HCT116 (cell line): ENCODE measurements around the gene C1orf35. TPM values are rescaled to one million over a fixed set of nuclear protein-coding genes. Genes with fewer than 3 reads are reported as not detected.

Experiments
- ATAC-seq: fragments of 200-7000 bp; cut with Tn5 transposase; 2 replicates; pipeline ENCODE4 v1.9.1; 2020; ENCODE audit warnings: mild to moderate bottlenecking, moderate library complexity
- BruUV-seq: library from RNA; stranded (reverse); fragments of 400-500 nt; replicated peaks from 2 replicates; lab custom pipeline; 2021; lab: Mats Ljungman, UMichigan
- CTCF ChIA-PET: fragments of 300-600 bp; sonication (Branson Sonifier 250); formaldehyde crosslinking; loops from one replicate; lab custom pipeline; 2021; ENCODE audit warnings: antibody characterized with exemption; lab: Charles Lee
- POLR2A ChIA-PET: fragments of 300-600, 350-600 bp; sonication (Branson Sonifier 250); formaldehyde crosslinking; loops from one replicate; lab custom pipeline; 2021; ENCODE audit warnings: antibody characterized with exemption; lab: Charles Lee
- RAD21 ChIA-PET, 2 experiments: fragments of 300-600 bp; sonication (Branson Sonifier 250); formaldehyde crosslinking; loops; one replicate each; lab custom pipeline; 2023; ENCODE audit warnings: low total read pairs in 2 of 2; ENCODE audit not compliant: uncharacterized antibody in 2 of 2, unreplicated experiment in 2 of 2, low non-redundant PET in 1 of 2; lab: Charles Lee
- DNase-seq: peaks from one replicate; pipeline ENCODE4 v3.0.0-alpha.2; 2010; ENCODE audit warnings: low read depth, low spot score
- H2AFZ ChIP-seq: fragments of 200-600 bp; shearing (Covaris generic), sonication (generic); 2 replicates; pipeline ENCODE4 v1.6.1; 2017; ENCODE audit warnings: low read depth, mixed run types, mixed read lengths, antibody characterized with exemption, low read length; ENCODE audit not compliant: poor library complexity, severe bottlenecking
- H3K27ac ChIP-seq: 2 replicates; pipeline ENCODE4 v1.5.1; 2012; ENCODE audit warnings: low read depth, low read length
- H3K27me3 ChIP-seq: fragments of 200-600 bp; sonication (generic); 2 replicates; pipeline ENCODE4 v1.6.1; 2016; ENCODE audit warnings: mixed run types, low read length, mixed read lengths; ENCODE audit not compliant: insufficient read depth
- H3K36me3 ChIP-seq, 2 experiments: fragments of 200-500 bp in 1 of 2; fragments of 200-600 bp in 1 of 2; sonication (Bioruptor generic) in 1 of 2; sonication (generic) in 1 of 2; 2 replicates each; pipeline versions ENCODE4 v1.5.1 to v1.6.1; 2014 to 2016; ENCODE audit warnings: low read length in 2 of 2, inconsistent platforms in 1 of 2, mixed read lengths in 1 of 2, mixed run types in 1 of 2; ENCODE audit not compliant: insufficient read depth in 2 of 2, control insufficient read depth in 1 of 2
- H3K4me1 ChIP-seq, 2 experiments: fragments of 200-600 bp in 1 of 2; sonication (generic) in 1 of 2; 2 replicates each; pipeline versions ENCODE4 v1.5.1 to v1.6.1; 2012 to 2017; ENCODE audit warnings: low read length in 2 of 2, inconsistent platforms in 1 of 2, mild to moderate bottlenecking in 1 of 2, mixed read lengths in 1 of 2, mixed run types in 1 of 2, moderate library complexity in 1 of 2; ENCODE audit not compliant: insufficient read depth in 2 of 2, control insufficient read depth in 1 of 2
- H3K4me2 ChIP-seq: fragments of 200-600 bp; sonication (generic); 2 replicates; pipeline ENCODE4 v1.6.1; 2017; ENCODE audit warnings: mixed run types, low read length, mixed read lengths
- H3K4me3 ChIP-seq, 2 experiments: fragments of 200-600 bp in 1 of 2; sonication (generic) in 1 of 2; replicated peaks in 1 of 2; 2 replicates each; pipeline ENCODE4 v1.5.1; 2011 to 2016; ENCODE audit warnings: low read length in 2 of 2, control low read depth in 1 of 2, low read depth in 1 of 2, mild to moderate bottlenecking in 1 of 2, mixed read lengths in 1 of 2, mixed run types in 1 of 2
- H3K79me2 ChIP-seq: fragments of 200-600 bp; sonication (generic); 2 replicates; pipeline ENCODE4 v1.6.1; 2017; ENCODE audit warnings: mild to moderate bottlenecking, mixed run types, low read length, moderate library complexity, mixed read lengths; ENCODE audit not compliant: insufficient read depth
- H3K9ac ChIP-seq: fragments of 200-600 bp; sonication (generic); 2 replicates; pipeline ENCODE4 v1.6.1; 2016; ENCODE audit warnings: low read length, mixed read lengths
- H3K9me2 ChIP-seq: fragments of 200-600 bp; sonication (generic), shearing (Covaris generic); 2 replicates; pipeline ENCODE4 v1.6.1; 2017; ENCODE audit warnings: mixed run types, mild to moderate bottlenecking, moderate library complexity; ENCODE audit not compliant: insufficient read depth
- H3K9me3 ChIP-seq, 2 experiments: fragments of 200-500 bp in 1 of 2; fragments of 200-600 bp in 1 of 2; sonication (Bioruptor generic) in 1 of 2; sonication (generic) in 1 of 2; 2 replicates each; pipeline ENCODE4 v1.6.1; 2014 to 2017; ENCODE audit warnings: low read length in 2 of 2, mixed read lengths in 2 of 2, inconsistent platforms in 1 of 2, low read depth in 1 of 2, mild to moderate bottlenecking in 1 of 2, mixed run types in 1 of 2, moderate library complexity in 1 of 2; ENCODE audit not compliant: control insufficient read depth in 1 of 2, insufficient read depth in 1 of 2
- H4K20me1 ChIP-seq: fragments of 200-600 bp; sonication (generic), shearing (Covaris generic); 2 replicates; pipeline ENCODE4 v1.6.1; 2017; ENCODE audit warnings: mixed run types, mild to moderate bottlenecking, moderate library complexity; ENCODE audit not compliant: insufficient read depth
- ATF3 ChIP-seq: IDR thresholded peaks from 2 replicates; pipeline ENCODE4 v1.6.1; 2012
- CBX3 ChIP-seq: IDR thresholded peaks from 2 replicates; pipeline ENCODE4 v1.6.1; 2012; ENCODE audit warnings: low read depth
- CEBPB ChIP-seq: IDR thresholded peaks from 2 replicates; pipeline ENCODE4 v1.6.1; 2012; ENCODE audit warnings: low read depth
- EGR1 ChIP-seq: IDR thresholded peaks from 2 replicates; pipeline ENCODE4 v1.6.1; 2012; ENCODE audit warnings: low read depth
- ELF1 ChIP-seq: IDR thresholded peaks from 2 replicates; pipeline ENCODE4 v1.6.1; 2012; ENCODE audit warnings: low read depth, borderline replicate concordance
- EZH2 ChIP-seq: fragments of 200-600 bp; sonication (generic); IDR thresholded peaks from 2 replicates; pipeline ENCODE4 v1.6.1; 2017; ENCODE audit warnings: antibody characterized with exemption, mixed run types
- EZH2phosphoT487 ChIP-seq: fragments of 200-600 bp; IDR thresholded peaks from 2 replicates; pipeline ENCODE4 v1.6.1; 2018; ENCODE audit warnings: antibody characterized with exemption, borderline replicate concordance
- FOSL1 ChIP-seq: IDR thresholded peaks from 2 replicates; pipeline ENCODE4 v1.6.1; 2012; ENCODE audit warnings: low read depth
- JUND ChIP-seq: IDR thresholded peaks from 2 replicates; pipeline ENCODE4 v1.6.1; 2012
- POLR2A ChIP-seq: IDR thresholded peaks from 2 replicates; pipeline ENCODE4 v1.7.0; 2011; ENCODE audit warnings: borderline replicate concordance; ENCODE audit not compliant: insufficient read depth, insufficient read length; ENCODE audit errors: extremely low read depth
- POLR2AphosphoS5 ChIP-seq: IDR thresholded peaks from 2 replicates; pipeline ENCODE4 v1.6.1; 2011; ENCODE audit warnings: mild to moderate bottlenecking, low read depth, low read length, moderate library complexity
- RAD21 ChIP-seq: IDR thresholded peaks from 2 replicates; pipeline ENCODE4 v1.6.1; 2012; ENCODE audit warnings: low read depth, mild to moderate bottlenecking
- SIN3A ChIP-seq: IDR thresholded peaks from 2 replicates; pipeline ENCODE4 v1.6.1; 2012; ENCODE audit warnings: low read depth
- SP1 ChIP-seq: IDR thresholded peaks from 2 replicates; pipeline ENCODE4 v1.6.1; 2012; ENCODE audit warnings: low read depth
- SRF ChIP-seq: IDR thresholded peaks from 2 replicates; pipeline ENCODE4 v1.6.1; 2012; ENCODE audit warnings: low read depth
- TCF7L2 ChIP-seq: IDR thresholded peaks from 2 replicates; pipeline ENCODE4 v1.7.0; 2011; ENCODE audit warnings: borderline replicate concordance, inconsistent platforms; ENCODE audit not compliant: insufficient read depth, insufficient read length; ENCODE audit errors: extremely low read depth
- YY1 ChIP-seq: IDR thresholded peaks from 2 replicates; pipeline ENCODE4 v1.6.1; 2011; ENCODE audit warnings: low read length, low read depth, moderate library complexity, mild to moderate bottlenecking; ENCODE audit not compliant: insufficient replicate concordance; ENCODE audit errors: extremely low read depth
- ZFX ChIP-seq: fragments of 450-650 bp; IDR thresholded peaks from 2 replicates; pipeline ENCODE4 v1.6.1; 2017
- intact Hi-C: fragments of 100-400 bp; cut with micrococcal nuclease; formaldehyde crosslinking; loops from 2 replicates; pipeline ENCODE4 v1.10.0; 2022
- total RNA-seq: library from RNA; stranded (reverse); gene quantifications from one replicate; pipeline ENCODE4 v1.2.1, GENCODE V29; 2021; ENCODE audit not compliant: unreplicated experiment
- TF ChIP-seq, protein P1 (sequence below), 3 experiments: fragments of 200-600 bp in 1 of 3; sonication (generic) in 1 of 3; IDR thresholded peaks in 2 of 3; conservative IDR thresholded peaks in 1 of 3; 2 replicates each; pipeline ENCODE4 v1.5.1; 2012 to 2017; ENCODE audit warnings: low read depth in 2 of 3, low read length in 2 of 3, antibody characterized with exemption in 1 of 3, borderline replicate concordance in 1 of 3, control low read depth in 1 of 3, mild to moderate bottlenecking in 1 of 3, mixed read lengths in 1 of 3, mixed run types in 1 of 3, moderate library complexity in 1 of 3; ENCODE audit not compliant: insufficient read depth in 1 of 3
- TF ChIP-seq, protein P2 (sequence below): IDR thresholded peaks from 2 replicates; pipeline ENCODE4 v1.6.1; 2011; ENCODE audit warnings: mild to moderate bottlenecking, low read length, moderate library complexity; ENCODE audit not compliant: insufficient replicate concordance; ENCODE audit errors: extremely low read depth

C1orf35 gene
- total RNA-seq, 1 experiment from 2014 or later = 26.1 TPM

DNA sequence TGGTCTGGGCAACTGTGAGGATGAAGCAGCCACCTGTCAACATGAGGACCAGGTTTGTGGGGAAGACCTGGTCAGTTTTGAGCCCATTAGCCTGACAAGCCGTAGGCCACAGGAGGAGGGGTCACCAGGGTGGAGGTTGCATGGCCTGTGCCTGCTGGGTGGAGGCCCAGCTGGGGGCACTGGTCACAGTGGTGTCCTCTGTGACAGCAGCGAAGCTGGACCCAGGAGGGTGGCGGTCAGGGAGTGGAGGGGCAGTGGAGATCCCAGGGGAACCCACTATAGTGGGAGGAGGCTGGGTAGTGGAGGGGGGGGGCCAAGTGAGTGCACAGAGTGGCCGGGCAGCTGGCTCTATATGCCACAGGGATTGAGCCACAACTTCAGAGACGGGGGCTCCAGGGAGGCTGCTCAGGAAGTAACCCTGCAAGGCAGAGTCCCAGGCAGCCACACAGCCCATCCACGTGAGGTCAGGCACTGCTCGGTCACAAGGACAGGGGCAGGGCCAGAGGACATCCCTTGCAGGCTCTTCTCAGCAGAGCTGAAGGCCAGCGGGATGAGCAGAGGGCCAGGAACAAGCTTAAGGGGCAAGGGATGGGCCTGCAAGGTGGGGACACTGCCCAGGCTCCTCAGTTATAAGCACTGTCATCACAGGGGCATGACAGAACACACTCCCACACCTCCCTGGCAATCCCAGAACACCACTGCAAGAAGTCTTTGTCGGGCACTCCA, 2.3 kb upstream of the C1orf35 start:
- Histone ChIP-seq H3K27me3 (no peaks in the 10 kb centered on the region), H4K20me1 (no peaks in the 10 kb centered on the region), H3K27ac (no peak overlapping the region), H3K9me2 (no peaks in the 10 kb centered on the region), H2AFZ (no peak overlapping the region), H3K4me1 (peaks cover 6 to 34% of the 10 kb centered on the region in 2 experiments; a peak in 3 of 4 replicates), H3K9me3 (no peaks in the 10 kb centered on the region), H3K79me2 (peaks cover 44% of the 10 kb centered on the region), H3K4me3 (no peak overlapping the region), H3K9ac (no peak overlapping the region), H3K4me2 (no peak overlapping the region), H3K36me3 (peaks cover 0 to 14% of the 10 kb centered on the region in 2 experiments; a peak in 1 of 4 replicates)
- BruUV-seq = no TSS peak
- intact Hi-C loops = no loop called here
- ChIA-PET POLR2A (no interaction called here), RAD21 (no interaction called here), CTCF (no interaction called here)
- no peak for DNase-seq
- TF ChIP-seq JUND (no peak), EZH2 (no peak), TCF7L2 (no peak), CEBPB (no peak), SP1 (no peak), ELF1 (no peak), SIN3A (no peak), RAD21 (no peak), EZH2phosphoT487 (no peak), SRF (no peak), POLR2A (no peak), EGR1 (no peak), ATF3 (no peak), POLR2AphosphoS5 (no peak; the same call in 1 of the 2 replicates), FOSL1 (no peak), YY1 (no peak), ZFX (no peak), CBX3 (no peak)
- TF ChIP-seq, protein P1, sequence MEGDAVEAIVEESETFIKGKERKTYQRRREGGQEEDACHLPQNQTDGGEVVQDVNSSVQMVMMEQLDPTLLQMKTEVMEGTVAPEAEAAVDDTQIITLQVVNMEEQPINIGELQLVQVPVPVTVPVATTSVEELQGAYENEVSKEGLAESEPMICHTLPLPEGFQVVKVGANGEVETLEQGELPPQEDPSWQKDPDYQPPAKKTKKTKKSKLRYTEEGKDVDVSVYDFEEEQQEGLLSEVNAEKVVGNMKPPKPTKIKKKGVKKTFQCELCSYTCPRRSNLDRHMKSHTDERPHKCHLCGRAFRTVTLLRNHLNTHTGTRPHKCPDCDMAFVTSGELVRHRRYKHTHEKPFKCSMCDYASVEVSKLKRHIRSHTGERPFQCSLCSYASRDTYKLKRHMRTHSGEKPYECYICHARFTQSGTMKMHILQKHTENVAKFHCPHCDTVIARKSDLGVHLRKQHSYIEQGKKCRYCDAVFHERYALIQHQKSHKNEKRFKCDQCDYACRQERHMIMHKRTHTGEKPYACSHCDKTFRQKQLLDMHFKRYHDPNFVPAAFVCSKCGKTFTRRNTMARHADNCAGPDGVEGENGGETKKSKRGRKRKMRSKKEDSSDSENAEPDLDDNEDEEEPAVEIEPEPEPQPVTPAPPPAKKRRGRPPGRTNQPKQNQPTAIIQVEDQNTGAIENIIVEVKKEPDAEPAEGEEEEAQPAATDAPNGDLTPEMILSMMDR (IDR thresholded peaks at IDR 0.05 in 2 of 3, conservative IDR thresholded peaks at IDR 0.05 in 1 of 3; ENCODE audit: borderline replicate concordance in 1 of 3, insufficient read depth in 1 of 3, low read depth in 2 of 3, low read length in 2 of 3) = no peak
- TF ChIP-seq, protein P2, sequence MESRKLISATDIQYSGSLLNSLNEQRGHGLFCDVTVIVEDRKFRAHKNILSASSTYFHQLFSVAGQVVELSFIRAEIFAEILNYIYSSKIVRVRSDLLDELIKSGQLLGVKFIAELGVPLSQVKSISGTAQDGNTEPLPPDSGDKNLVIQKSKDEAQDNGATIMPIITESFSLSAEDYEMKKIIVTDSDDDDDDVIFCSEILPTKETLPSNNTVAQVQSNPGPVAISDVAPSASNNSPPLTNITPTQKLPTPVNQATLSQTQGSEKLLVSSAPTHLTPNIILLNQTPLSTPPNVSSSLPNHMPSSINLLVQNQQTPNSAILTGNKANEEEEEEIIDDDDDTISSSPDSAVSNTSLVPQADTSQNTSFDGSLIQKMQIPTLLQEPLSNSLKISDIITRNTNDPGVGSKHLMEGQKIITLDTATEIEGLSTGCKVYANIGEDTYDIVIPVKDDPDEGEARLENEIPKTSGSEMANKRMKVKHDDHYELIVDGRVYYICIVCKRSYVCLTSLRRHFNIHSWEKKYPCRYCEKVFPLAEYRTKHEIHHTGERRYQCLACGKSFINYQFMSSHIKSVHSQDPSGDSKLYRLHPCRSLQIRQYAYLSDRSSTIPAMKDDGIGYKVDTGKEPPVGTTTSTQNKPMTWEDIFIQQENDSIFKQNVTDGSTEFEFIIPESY = no peak
- ATAC-seq = no peak
